GM23248 (cell line): ENCODE measurements around the gene OTULINL. TPM values are rescaled to one million over a fixed set of nuclear protein-coding genes. Genes with fewer than 3 reads are reported as not detected.
A peak's percentile ranks its signal among the peaks of the same experiment; 100 is the strongest.
"Not testable (repeated sequence)": the region's sequence is repeated elsewhere in the genome, so short reads cannot be mapped to it uniquely, and the experiment has no call there.

Experiments
- DNase-seq: peaks from one replicate; pipeline ENCODE4 v3.0.0-alpha.2; 2015
- H2AFZ ChIP-seq: fragments of 200-600 bp; sonication (generic); 2 replicates; pipeline ENCODE4 v1.6.1; 2016; ENCODE audit warnings: antibody characterized with exemption
- H3F3A ChIP-seq: fragments of 200-600 bp; sonication (generic); 2 replicates; pipeline ENCODE4 v1.6.1; 2016; ENCODE audit warnings: mild to moderate bottlenecking, antibody characterized with exemption, mixed run types; ENCODE audit not compliant: insufficient read depth
- H3K27ac ChIP-seq: fragments of 200-600 bp; sonication (generic); 2 replicates; pipeline ENCODE4 v1.5.1; 2016; ENCODE audit warnings: mild to moderate bottlenecking
- H3K27me3 ChIP-seq: fragments of 200-600 bp; sonication (generic); replicated peaks from 2 replicates; pipeline ENCODE4 v1.6.1; 2016; ENCODE audit warnings: mild to moderate bottlenecking; ENCODE audit not compliant: insufficient read depth
- H3K36me3 ChIP-seq: fragments of 200-600 bp; sonication (generic); 2 replicates; pipeline ENCODE4 v1.6.1; 2016; ENCODE audit warnings: low read depth, mild to moderate bottlenecking
- H3K4me1 ChIP-seq: fragments of 200-600 bp; sonication (generic); 2 replicates; pipeline ENCODE4 v1.6.1; 2016; ENCODE audit warnings: mild to moderate bottlenecking; ENCODE audit not compliant: insufficient read depth
- H3K4me2 ChIP-seq: fragments of 200-600 bp; sonication (generic); one replicate; pipeline ENCODE4 v1.6.1; 2016; ENCODE audit warnings: mild to moderate bottlenecking; ENCODE audit not compliant: unreplicated experiment
- H3K4me3 ChIP-seq: fragments of 200-600 bp; sonication (generic); 2 replicates; pipeline ENCODE4 v1.5.1; 2016; ENCODE audit warnings: mild to moderate bottlenecking
- H3K79me2 ChIP-seq: fragments of 200-600 bp; sonication (generic); 2 replicates; pipeline ENCODE4 v1.6.1; 2016; ENCODE audit warnings: mild to moderate bottlenecking; ENCODE audit not compliant: insufficient read depth
- H3K9ac ChIP-seq: fragments of 200-600 bp; sonication (generic); 2 replicates; pipeline ENCODE4 v1.6.1; 2016; ENCODE audit warnings: mild to moderate bottlenecking
- H3K9me2 ChIP-seq: fragments of 200-600 bp; sonication (generic); 2 replicates; pipeline ENCODE4 v1.6.1; 2016; ENCODE audit warnings: mixed run types, mild to moderate bottlenecking, moderate library complexity; ENCODE audit not compliant: insufficient read depth
- H3K9me3 ChIP-seq: fragments of 200-600 bp; sonication (generic); one replicate; pipeline ENCODE4 v1.6.1; 2017; ENCODE audit warnings: low read depth
- H4K20me1 ChIP-seq: fragments of 200-600 bp; sonication (generic); 2 replicates; pipeline ENCODE4 v1.6.0; 2016; ENCODE audit not compliant: insufficient read depth
- EZH2 ChIP-seq: fragments of 200-600 bp; sonication (generic); IDR thresholded peaks from 2 replicates; pipeline ENCODE4 v1.6.1; 2018; ENCODE audit warnings: antibody characterized with exemption, mild to moderate bottlenecking; ENCODE audit not compliant: insufficient read depth, poor library complexity, severe bottlenecking
- EZH2phosphoT487 ChIP-seq: fragments of 200-600 bp; sonication (generic); IDR thresholded peaks from 2 replicates; pipeline ENCODE4 v1.6.1; 2018; ENCODE audit warnings: antibody characterized with exemption, moderate library complexity, mild to moderate bottlenecking, low read depth; ENCODE audit not compliant: insufficient read depth
- WGBS, 2 experiments: methylation state at CpG; one replicate each; pipeline ENCODE4 v1.1.6; 2015 to 2017; ENCODE audit warnings: low lambda C conversion rate in 2 of 2, low coverage in 1 of 2; ENCODE audit errors: missing lambda C conversion rate in 2 of 2; 5-methylcytosine and 5-hydroxymethylcytosine counted together
- in situ Hi-C: fragments of 300-500 bp; cut with MboI; formaldehyde crosslinking; loops from 2 replicates; pipeline ENCODE4 v1.15.0; 2020
- polyA plus RNA-seq: library from polyadenylated mRNA; unstranded; fragments of >200 nt; fragmentation: Nextera tagmentation; extraction: Ambion mirVana; gene quantifications from 2 replicates; pipeline ENCODE4 v1.2.1, GENCODE V29; 2016
- total RNA-seq: library from RNA; depleted of rRNA; stranded (reverse); fragments of >200 nt; shearing (Covaris generic); gene quantifications from 2 replicates; pipeline ENCODE4 v1.2.3, GENCODE V29; 2014

OTULINL gene
- total and polyA plus RNA-seq, 2 experiments from 2014 or later: 0.23 to 1.3 TPM

GRCh38 chr5:14545862-14546261 lies 35.7 kb upstream of the OTULINL start:
- no peak overlapping the region for H3K9ac ChIP-seq
- no peaks in the 10 kb centered on the region for H3K4me1 ChIP-seq
- H3K4me2 ChIP-seq: no peak overlapping the region
- 5 to 20% methylated on average over 1 of the region's 1 CpG for WGBS, 2 experiments
- no peak for DNase-seq
- no peaks in the 10 kb centered on the region for H3K36me3 ChIP-seq
- H3K4me3 ChIP-seq: no peak overlapping the region
- H3K27me3 ChIP-seq: peaks cover 67% of the 10 kb centered on the region
- H4K20me1 ChIP-seq: no peaks in the 10 kb centered on the region
- no peak for TF ChIP-seq EZH2
- no peak for TF ChIP-seq EZH2phosphoT487
- in situ Hi-C loops: no loop called here
- H3F3A ChIP-seq: no peaks in the 10 kb centered on the region
- no peak overlapping the region for H3K27ac ChIP-seq
- no peaks in the 10 kb centered on the region for H3K9me2 ChIP-seq
- H3K9me3 ChIP-seq: no peaks in the 10 kb centered on the region
- no peaks in the 10 kb centered on the region for H3K79me2 ChIP-seq
- no peak overlapping the region for H2AFZ ChIP-seq

GRCh38 chr5:14547666-14548065 lies 33.9 kb upstream of the OTULINL start:
- no peak for TF ChIP-seq EZH2phosphoT487
- no peak for TF ChIP-seq EZH2
- no peak for DNase-seq
- Histone ChIP-seq H3K4me2 (no peak overlapping the region), H3K27ac (no peak overlapping the region), H3K9me3 (no peaks in the 10 kb centered on the region), H4K20me1 (no peaks in the 10 kb centered on the region), H3K27me3 (peaks cover 56% of the 10 kb centered on the region), H3K4me3 (no peak overlapping the region), H3K9ac (no peak overlapping the region), H2AFZ (no peak overlapping the region), H3K9me2 (no peaks in the 10 kb centered on the region), H3F3A (no peaks in the 10 kb centered on the region), H3K36me3 (no peaks in the 10 kb centered on the region), H3K79me2 (no peaks in the 10 kb centered on the region), H3K4me1 (no peaks in the 10 kb centered on the region)
- 69 to 88% methylated on average over 1 of the region's 1 CpG for WGBS, 2 experiments
- in situ Hi-C loops: no loop called here

GRCh38 chr5:14551211-14551610 lies 30.4 kb upstream of the OTULINL start:
- H3K4me1 ChIP-seq: no peaks in the 10 kb centered on the region
- no peak overlapping the region for H3K4me2 ChIP-seq
- no peaks in the 10 kb centered on the region for H4K20me1 ChIP-seq
- no peaks in the 10 kb centered on the region for H3K79me2 ChIP-seq
- 53 to 54% methylated on average over 3 of the region's 3 CpGs for WGBS, 2 experiments
- TF ChIP-seq EZH2 (no peak), EZH2phosphoT487 (no peak)
- no peak overlapping the region for H2AFZ ChIP-seq
- no peak overlapping the region for H3K9ac ChIP-seq
- in situ Hi-C loops: no loop called here
- H3K4me3 ChIP-seq: no peak overlapping the region
- H3K9me3 ChIP-seq: no peaks in the 10 kb centered on the region
- peaks cover 47% of the 10 kb centered on the region for H3K27me3 ChIP-seq
- no peaks in the 10 kb centered on the region for H3F3A ChIP-seq
- H3K9me2 ChIP-seq: no peaks in the 10 kb centered on the region
- no peak overlapping the region for H3K27ac ChIP-seq
- DNase-seq: no peak
- H3K36me3 ChIP-seq: no peaks in the 10 kb centered on the region

GRCh38 chr5:14552017-14552416 lies 29.6 kb upstream of the OTULINL start:
- Histone ChIP-seq H3K9ac (no peak overlapping the region), H4K20me1 (no peaks in the 10 kb centered on the region), H3F3A (no peaks in the 10 kb centered on the region), H2AFZ (no peak overlapping the region), H3K9me3 (no peaks in the 10 kb centered on the region), H3K4me3 (no peak overlapping the region), H3K27ac (no peak overlapping the region), H3K27me3 (peaks cover 43% of the 10 kb centered on the region), H3K9me2 (no peaks in the 10 kb centered on the region), H3K4me1 (no peaks in the 10 kb centered on the region), H3K79me2 (no peaks in the 10 kb centered on the region), H3K36me3 (no peaks in the 10 kb centered on the region), H3K4me2 (no peak overlapping the region)
- no peak for TF ChIP-seq EZH2phosphoT487
- no peak for TF ChIP-seq EZH2
- WGBS, 2 experiments: 0 to 2% methylated on average over 1 of the region's 1 CpG
- DNase-seq: peak; percentile 6
- in situ Hi-C loops: no loop called here

- H3F3A ChIP-seq, H3K27ac ChIP-seq, H3K36me3 ChIP-seq, H2AFZ ChIP-seq, H3K4me2 ChIP-seq, H3K9me3 ChIP-seq, H3K4me3 ChIP-seq, H3K4me1 ChIP-seq, H4K20me1 ChIP-seq, H3K9me2 ChIP-seq, H3K9ac ChIP-seq, H3K79me2 ChIP-seq, in situ Hi-C loops, DNase-seq: not testable (repeated sequence)
- WGBS, 2 experiments: 16 to 22% methylated on average over 3 of the region's 3 CpGs
- H3K27me3 ChIP-seq: peaks cover 30% of the 10 kb centered on the region
Measured at GRCh38 chr5:14554288-14554687, 27.3 kb upstream of the OTULINL start.
